Measurements from ENCODE around the gene DEGS2.

DEGS2 gene

DNA sequence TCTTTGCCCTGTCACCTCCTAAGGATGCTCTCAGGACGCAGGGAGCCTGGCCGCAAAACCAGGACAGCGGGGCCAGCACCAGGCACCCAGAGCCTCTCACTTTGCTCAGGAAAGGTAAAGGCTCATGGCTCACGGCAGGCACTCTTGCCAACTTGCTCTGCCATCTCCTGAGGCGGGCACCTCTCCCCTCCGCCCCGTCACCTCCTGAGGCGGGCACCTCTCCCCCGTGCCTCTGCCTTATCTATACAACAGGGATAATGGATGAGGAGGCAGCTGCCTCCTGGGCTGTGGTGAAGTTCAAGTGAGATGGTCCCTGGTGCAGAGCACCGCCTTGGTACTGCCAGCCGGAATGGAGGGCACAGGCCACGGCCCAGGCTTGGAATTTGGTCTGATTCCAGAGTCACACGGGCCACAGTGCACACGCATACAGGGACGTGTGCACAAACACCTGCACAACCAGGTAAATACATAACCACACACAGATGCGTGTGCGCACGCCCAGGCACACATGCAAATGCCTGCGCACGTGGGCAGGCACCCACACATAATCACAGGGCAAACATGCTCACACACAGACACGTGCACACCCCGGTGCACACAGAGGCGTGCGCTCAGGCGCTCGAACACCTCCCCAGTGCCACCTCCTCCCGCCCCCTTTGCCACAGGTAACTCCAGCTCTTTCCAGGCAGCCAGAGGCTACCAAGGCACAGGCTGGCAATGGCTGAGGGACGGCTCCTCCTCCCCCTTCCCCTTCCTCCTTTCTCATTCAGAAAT is 11.6 kb downstream of the DEGS2 start:
- no peak for DNase-seq

DNA sequence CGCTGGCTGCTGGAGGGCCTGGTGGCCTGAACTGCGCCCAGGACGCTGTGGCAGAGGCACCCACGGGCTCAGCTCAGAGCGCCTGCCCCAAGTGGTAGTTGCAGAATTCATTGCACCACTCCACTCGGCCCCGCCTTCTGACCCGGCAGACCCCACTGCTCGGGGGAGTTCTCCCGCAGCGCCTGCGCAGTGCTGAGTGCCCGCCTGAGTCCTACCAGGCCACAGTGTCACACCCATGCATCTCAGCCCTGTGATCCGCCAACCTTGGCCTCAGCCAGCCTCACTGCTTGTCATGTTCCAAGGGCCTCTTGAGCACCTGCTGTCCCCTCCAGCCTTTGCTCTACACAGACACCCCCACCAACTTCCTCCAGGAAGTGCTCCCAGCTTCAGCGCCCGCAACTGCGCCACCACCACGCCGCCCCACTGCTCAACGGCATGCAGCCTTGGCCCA is 12.2 kb downstream of the DEGS2 start:
- peak; percentile 83 for DNase-seq

DNA sequence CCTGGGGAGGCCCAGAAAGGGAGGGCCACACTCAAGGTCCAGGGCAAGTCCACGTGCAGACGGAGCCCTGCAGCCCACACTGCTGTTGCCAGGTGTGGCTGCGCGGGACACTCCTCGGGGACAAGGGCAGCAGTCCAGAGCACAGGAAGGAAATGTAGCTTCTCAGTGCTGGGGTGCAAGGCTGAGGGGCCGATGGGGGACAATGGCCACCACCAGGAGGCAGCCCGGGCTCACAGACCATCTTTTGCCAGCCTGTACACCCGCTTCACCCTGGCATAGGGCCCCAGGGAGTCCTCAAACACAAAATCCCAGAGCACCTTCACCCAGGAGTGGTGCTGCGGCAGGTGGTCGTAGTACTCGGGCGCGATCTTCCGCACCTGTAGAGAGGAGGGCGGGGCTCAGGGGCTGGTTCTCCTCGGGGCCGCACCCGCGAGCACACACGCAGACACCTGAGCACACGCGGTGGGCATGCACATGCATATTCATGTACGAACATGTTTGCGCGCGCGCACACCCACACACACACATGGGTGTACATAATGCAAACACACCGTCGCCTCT is 12.8 kb downstream of the DEGS2 start:
- no peak for DNase-seq

DNA sequence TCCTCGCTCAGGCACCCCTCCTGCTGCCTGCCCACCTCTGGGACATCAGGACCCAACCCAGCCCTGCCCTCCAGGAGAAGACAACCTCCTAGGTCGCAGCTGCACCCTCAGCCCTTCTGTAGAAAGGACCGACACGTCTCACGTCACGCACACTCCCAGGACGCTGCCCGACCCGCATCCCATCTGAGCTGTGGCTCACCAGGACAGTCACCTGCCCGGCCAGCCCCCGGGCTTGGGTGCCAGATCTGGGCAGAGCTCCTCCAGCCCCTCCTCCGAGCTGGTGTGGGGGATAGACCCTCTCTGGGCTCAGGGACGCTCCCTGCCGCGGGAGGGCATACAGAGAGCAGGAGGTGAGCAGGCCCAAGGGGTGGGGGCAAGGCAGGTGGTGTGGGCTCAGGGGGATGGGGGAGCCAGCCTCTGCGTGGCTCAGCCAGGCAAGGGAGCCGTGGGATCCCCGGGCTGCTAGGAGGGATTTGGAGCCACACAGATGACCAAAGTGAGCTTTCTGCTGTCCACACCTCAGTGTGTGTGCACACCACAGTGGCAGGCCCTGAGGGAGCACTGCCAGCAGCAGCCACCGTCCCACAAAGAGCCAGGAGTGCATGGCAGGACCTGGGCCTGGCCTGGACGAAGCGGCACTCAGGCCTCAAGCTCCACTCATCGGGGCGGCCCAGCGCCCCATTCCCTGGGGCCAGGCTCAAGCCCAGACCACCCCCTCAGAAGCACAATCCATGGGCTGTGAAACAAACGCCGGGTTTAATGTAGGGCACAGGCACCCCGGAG is 13.6 kb downstream of the DEGS2 start:
- no peak for DNase-seq

DNA sequence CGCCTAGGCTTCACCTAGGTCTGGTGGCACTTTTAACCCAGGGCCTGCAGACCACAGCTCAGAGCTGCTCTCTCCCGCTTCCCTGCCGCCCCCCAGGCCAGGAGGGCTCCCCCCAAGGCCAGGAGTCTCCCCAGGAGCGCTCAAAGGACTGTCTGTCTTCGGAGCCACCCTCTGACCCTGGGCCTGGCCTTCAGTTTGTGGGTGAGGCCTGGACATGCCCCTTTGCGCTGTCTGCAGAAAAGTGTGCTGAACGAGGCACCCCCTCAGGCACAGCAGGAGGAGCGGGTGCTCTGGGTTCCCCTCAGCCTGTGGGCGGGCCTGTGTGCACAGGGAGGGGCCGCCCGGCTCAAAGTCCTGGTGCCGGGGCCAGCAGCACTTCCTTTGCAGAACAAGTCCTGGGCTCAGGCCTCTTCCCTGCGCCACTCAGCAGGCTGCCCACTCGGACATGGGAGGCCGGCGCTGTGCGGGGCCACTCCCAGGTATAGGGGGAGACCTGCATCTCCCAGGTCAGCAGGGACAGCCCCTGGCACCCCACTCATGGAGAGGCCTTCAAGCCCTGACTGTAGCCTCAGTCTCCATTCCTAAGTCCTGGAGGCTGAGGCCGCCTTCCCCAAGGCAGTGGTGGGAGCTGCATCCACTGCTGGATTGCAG is 14.3 kb downstream of the DEGS2 start:
- DNase-seq = no peak

DNA sequence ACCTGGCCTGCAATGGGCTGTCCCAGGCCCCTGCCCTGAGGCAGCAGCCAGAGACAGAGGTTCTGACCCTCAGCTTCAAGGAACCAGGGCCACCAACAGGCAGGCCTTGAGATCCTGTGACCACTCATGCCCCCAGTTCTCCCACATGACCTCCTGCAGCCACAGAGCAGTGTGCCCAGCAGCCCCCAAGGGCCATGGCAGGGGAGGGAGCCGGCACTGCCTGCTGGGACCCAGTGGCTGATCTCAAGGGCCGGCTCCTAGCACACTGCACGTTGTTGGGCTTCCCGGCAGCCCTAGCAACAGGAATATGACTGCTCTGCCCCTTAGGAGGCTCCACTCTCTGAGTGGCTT is 14.8 kb downstream of the DEGS2 start:
- no peak for DNase-seq

DNA sequence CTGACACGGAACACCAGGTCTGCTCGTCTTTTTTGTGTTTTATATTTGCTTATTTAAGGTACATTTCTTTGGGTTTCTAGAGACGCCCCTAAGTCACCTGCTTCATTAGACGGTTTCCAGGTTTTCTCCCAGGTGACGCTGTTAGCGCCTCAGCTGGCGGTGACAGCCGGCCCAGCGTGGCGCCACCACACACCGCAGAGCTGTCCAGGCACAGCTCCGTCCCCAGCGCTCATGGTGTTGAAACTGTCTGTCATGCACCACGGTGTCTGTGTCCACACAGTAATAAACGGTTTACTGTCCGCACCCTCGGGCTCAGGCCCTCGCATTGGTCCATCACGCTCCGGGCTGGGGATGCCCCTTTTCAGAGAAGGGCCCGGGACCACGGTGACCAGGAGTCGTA is 15.5 kb downstream of the DEGS2 start:
- DNase-seq = no peak

DNA sequence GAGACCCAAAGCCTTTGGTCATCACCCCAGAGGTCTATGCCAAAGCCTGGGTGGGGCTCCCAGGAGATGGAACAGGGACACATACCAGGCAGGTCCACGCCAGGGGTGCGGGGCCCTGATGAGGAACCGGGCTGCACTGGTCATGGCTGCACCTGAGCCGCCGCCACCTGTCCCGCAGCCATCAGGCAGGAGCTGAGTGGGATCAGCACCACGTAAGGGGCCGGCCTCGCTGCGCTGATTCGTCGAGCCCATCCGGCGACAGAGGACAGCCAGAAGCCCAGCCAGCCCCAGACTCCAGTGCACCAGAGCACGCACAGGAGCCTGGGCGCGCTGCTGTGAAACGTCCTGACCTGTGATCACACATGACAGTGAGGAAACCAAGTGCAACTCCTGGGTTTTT is 15.9 kb downstream of the DEGS2 start:
- no peak for DNase-seq

DNA sequence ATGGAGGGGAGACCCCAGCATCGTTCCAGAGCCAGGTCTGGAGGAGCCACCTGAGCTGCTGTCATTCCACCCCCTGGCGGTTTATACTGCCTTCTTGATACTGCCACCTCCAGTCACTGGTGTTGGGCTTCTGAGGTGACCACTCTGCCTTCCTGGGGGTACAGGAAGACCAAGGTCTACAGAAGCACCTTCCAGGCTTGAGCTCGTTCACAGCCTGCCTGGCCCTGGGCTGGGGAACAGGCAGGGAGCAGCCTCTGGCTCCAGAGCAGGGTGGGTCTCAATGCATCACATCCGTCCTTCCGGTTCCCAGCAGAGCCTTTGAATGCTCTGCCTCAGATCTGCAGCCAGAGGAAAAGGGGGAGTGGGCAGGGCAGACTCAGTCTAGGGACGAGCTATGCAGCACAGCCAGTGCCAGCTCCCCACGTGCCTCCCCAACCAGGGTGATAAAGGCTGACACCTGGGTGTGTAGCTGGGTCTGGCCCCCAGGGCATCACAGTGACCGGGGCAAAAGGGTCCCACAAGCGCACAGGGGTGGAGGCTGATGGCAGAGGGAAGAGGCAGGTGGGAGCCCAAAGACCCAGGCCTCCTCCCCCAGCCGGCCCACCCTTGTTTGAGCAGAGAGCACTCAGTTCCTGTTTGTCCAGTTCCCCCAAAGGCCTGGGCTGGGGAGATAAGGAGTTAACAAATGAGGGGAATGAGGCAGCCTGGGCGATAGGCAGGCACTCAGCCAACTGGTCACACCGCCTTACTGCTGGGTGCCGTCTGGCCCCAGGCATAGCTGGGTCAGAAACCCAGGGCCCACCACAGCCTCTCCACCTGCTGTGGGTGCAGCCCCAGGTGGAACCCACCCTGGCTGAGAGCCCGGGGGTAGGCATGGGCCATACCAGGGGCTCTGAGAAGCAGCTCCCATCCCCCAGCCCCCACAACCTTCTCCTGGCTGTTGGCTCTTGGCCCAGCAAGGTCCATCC is 17.1 kb downstream of the DEGS2 start:
- DNase-seq = no peak

DNA sequence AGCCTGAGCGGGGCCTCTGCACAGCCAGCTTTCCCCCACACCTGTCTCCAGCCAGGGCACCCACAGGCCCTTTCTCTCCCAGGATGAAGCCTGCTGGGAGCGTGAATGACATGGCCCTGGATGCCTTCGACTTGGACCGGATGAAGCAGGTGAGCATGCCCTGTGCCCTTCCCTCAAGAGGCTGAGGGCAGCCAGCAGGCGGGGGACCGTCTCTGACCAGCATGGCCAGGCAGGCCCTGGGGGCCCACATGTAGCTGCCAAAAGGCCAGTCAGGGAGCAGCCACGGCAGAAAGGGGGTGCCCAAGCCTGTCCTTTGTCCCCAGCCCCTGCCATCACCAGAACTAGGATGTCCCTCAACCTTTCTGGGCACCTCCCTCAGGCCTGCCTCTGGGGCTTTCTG is 18.3 kb downstream of the DEGS2 start:
- DNase-seq = no peak

DNA sequence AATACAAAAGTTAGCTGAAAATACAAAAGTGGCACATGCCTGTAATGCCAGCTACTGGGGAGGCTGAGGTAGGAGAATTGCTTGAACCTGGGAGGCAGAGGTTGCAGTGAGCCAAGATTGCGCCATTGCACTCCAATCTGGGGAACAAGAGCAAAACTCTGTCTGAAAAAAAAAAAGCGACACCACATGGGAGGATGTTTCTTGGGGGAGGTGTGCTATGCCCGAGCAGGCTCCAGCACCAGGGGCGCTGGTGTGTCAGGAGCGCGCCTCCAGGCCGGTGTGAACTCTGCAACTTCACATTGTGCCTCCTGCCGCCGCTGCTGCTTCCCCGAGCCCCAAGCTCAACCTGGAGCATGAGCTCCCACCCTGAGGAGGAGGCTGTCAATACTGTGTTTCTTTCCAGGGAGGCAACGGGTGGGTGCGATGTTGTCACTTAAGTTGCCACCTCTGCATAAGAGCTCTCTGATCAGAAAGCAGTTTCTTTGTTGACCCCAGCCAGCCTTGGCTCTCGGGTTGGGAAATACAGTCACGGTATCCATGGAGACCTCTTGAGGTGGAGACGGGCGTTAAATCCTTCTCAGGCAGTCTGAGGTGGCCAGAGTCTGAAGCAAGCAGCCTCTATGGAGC is 18.9 kb downstream of the DEGS2 start:
- no peak for DNase-seq

DNA sequence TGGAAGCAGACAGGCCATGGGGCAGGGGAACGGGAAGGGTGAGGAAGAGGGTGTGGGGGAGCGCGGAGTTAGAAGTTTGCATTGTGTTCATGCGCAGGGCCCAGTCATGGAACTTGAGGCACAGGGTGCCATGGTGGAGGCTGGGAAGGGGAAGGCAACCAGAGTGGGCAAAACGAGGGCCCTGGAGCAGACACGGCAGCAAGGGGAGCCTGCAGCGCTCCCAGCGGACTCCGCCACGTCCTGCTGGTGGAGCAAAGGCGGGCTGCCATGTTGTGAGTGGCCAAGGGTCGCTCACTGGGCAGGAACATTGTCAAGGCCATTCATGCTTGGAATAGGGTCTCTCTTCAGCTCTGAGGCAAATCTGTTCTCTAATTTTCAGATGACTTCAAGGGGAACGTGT is 20.5 kb downstream of the DEGS2 start:
- DNase-seq = no peak

DNA sequence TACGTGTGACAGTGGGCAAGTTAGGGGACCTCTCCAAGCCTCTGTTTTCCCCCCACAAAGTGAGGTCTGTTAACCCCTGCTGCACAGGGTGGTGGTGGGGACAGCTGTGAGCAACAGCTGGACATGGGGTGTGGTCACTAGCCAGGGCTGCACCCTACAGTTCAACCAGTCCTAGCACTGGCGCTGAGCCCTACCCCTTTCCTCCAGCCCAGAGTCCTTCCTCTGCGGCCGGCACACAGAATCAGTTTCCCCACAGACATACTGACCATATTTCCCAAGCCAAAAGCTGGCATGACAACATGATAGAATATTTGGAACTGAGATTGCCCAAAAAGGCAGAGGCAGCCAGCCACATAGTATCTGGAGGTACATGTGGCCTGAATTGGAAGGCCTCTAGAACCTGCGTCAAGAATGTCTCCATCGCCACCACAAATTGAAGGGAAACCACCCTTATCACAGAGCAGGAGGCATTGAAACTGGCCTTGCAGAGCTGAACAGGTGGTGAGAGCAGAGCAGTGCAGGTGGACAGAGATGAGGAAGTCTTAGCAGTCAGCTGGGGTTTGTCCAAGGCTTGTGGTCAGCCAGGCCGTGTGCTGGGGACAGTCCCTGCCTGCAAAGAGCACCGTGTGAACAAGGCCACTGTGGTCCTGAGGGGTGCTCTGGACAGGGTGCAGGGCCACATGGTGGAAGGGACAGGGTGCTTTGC is 21.2 kb downstream of the DEGS2 start:
- no peak for DNase-seq

DNA sequence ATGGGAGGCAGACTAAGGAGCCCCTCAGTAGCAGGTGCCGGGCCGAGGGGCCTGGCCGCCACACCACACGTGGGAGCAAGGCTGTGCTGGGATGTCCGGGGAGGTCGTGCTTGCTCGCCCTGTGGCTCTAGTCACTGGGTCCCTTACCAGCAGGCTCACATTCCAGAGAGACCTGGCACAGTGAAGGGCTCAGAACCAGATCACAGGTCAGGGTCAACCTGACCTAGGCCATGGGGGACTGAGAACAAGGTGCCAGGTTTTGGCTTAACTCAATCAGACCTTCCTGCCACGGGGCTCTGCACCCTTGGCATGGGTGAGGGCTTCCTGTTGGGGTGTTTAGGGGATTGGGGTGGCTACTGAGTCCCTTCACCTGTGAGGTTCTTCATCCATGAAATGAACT is 22.3 kb downstream of the DEGS2 start:
- no peak for DNase-seq

DNA sequence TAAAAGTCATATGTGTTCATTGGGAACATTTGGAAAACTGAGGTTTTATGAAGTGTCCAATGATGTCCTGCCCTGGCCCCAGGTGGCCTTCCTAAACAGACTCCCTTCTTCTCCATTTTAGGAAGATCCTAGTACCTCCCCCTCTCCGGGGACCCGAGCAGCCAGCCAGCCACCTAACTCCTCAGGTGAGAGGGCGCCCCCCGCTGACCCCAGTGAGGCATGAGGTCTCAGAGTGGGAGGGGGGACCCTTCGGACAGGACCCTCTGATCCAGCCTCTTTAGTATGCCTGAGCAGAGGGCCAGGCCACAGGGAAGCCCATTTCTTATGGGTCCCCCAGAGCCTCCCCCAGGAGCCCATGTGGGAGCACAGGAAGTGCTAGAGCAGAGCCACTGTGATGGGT is 23.7 kb downstream of the DEGS2 start:
- DNase-seq = no peak

DNA sequence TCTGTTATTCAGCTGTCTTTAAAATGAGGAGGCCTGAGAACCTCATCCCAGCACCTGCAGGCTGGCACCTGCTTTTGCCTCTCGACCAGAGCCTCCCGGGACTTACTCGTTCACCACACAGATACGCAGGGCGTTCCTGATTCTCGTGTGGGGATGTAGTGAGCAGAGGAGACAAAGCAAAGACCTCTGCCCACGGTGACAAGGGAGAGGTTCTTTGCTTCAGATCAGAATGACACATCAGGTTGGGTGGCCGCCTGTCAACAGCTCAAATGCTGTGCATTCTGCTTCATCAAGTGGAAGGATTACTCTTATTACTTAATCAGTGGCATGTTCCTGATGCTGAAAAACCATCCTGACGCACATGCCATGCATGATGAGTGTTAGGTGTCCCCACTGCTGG is 24.4 kb downstream of the DEGS2 start:
- no peak for DNase-seq

DNA sequence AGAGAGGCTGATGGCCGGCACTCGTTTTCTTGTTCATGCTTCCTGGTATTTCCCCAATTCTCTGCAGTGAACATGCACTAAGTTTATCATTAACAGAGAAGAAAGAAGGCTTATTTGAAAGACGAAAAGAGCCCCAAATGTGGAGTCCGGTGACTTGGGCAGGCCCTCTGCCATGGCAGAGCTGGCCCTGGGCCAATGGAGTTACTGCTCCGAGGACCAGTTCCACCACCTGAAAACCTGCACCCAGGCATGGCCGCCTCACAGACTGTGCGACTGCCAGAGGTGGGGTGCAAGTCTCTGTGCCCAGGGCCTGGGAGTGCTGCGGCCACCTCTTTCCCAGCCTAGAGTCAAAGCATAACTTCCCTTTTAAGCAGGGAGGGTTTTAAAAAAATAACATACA is 24.9 kb downstream of the DEGS2 start:
- DNase-seq = no peak

DNA sequence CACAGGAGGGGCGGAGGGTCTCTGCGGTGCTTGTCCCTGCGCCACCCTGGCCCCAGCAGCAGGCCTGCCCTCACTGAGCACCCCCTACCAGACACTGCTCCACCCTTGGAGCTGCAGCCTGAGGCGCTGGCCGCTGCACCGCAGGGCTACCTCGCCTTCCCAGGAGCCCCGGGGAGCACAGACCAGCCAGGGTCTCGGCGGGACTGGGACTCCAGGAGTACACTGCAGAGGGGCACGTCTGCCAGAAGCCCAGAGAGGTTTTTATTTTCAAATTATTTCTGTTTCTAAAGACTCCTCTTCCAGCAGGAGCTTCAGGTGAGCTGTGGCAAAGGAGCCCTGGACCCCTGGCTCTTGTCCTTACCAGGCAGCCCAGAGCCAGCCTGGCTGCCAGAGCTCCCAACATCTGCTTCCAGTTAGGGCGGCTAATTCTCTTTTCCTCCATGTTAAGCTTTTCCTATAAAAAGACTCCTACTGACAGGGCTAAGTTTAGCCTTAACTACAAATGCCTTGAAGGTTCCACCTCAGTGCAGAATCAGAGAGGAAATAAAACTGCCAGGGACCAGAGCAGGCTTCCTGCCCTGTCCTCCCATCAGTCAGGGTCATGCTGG is 26.4 kb downstream of the DEGS2 start:
- DNase-seq = no peak

DNA sequence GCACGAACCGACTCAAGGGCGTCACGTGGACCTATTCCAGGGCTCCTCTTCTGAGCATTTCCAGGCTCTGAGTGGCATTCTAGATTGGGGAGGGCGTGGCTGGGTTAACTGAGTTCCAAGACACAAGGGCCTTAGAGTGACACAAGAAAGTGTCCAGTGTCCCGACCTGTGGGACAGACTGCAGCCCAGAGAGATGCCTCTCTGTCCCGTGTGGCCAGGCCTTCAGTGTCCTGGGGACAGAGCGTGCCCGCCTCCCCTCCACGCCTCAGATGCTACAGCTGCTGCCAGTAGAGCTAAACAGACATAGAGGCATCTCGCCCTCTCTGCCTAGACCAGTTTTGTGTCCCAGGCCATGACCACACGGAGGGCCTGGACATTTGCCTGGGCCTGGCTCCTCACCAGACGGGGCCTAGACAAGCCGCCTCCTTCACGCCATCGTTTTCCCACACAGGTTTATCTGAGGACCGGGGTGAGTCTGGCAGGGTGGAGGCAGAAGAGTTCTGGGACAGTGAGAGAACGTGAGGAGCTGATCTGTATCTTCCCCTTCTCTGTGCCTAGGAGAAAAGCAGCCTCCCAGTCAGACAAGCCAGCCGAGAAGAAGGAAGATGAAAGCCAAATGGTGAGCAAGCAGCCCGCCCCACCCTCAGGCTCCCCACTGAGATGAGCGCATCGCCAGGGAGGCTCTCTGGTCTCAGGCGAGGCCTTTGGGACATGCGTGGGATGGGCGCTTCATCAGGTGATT is 27.1 kb downstream of the DEGS2 start:
- DNase-seq = no peak

DNA sequence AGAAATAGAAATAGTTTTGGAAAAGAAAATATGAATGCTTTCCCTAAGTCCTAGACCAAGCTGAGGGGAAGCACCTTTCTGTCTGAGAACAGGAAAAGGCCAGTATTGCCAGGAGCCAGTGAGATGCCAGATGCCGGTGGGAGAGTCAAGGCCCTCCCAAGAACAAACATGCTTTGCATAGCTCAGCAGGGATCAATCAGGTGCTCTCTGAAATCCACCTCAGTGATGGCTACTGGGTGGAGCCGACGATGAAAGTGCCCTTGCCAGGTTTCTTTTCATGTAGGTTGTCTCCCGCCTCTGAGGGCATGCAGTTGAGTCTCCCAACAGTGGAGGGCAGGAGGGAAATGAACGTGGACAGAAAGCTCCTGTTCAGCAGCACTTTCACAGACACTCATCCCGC is 28.3 kb downstream of the DEGS2 start:
- DNase-seq = no peak
